HG03432 (cell line): ENCODE results near the gene ENTHD1.

Experiments
- ATAC-seq: cut with Tn5 transposase; IDR thresholded peaks from one replicate; pipeline ENCODE4 v1.9.1; 2021; ENCODE audit warnings: mild to moderate bottlenecking, moderate library complexity; ENCODE audit not compliant: unreplicated experiment

ENTHD1 gene

GRCh38 chr22:39718921-39719475 is 174.6 kb downstream of the ENTHD1 start:
- no peak for ATAC-seq

- ATAC-seq = no peak
These were observed 175.4 kb downstream of the ENTHD1 start for GRCh38 chr22:39718206-39718605.

GRCh38 chr22:39717099-39717498 is 176.5 kb downstream of the ENTHD1 start:
- no peak for ATAC-seq

- ATAC-seq = no peak
These were observed 177.0 kb downstream of the ENTHD1 start for GRCh38 chr22:39716534-39716933.

- no peak for ATAC-seq
These were observed 177.6 kb downstream of the ENTHD1 start for GRCh38 chr22:39715778-39716495.

GRCh38 chr22:39714321-39714720 is 179.2 kb downstream of the ENTHD1 start:
- ATAC-seq = no peak

- ATAC-seq = no peak
These were observed 179.7 kb downstream of the ENTHD1 start for GRCh38 chr22:39713799-39714290.

GRCh38 chr22:39712751-39713525 is 180.6 kb downstream of the ENTHD1 start:
- ATAC-seq = no peak

GRCh38 chr22:39712081-39712480 is 181.5 kb downstream of the ENTHD1 start:
- no peak for ATAC-seq

- no peak for ATAC-seq
These were observed 183.0 kb downstream of the ENTHD1 start for GRCh38 chr22:39710380-39711150.

GRCh38 chr22:39707816-39708215 is 185.7 kb downstream of the ENTHD1 start:
- no peak for ATAC-seq

GRCh38 chr22:39707351-39707750 is 186.2 kb downstream of the ENTHD1 start:
- ATAC-seq = no peak

GRCh38 chr22:39706376-39707140 is 187.0 kb downstream of the ENTHD1 start:
- no peak for ATAC-seq

- no peak for ATAC-seq
These were observed 188.2 kb downstream of the ENTHD1 start for GRCh38 chr22:39705386-39705785.

- ATAC-seq = no peak
These were observed 189.5 kb downstream of the ENTHD1 start for GRCh38 chr22:39703928-39704639.

- ATAC-seq = no peak
These were observed 190.5 kb downstream of the ENTHD1 start for GRCh38 chr22:39703091-39703490.

GRCh38 chr22:39700565-39700964 is 193.0 kb downstream of the ENTHD1 start:
- ATAC-seq = no peak

GRCh38 chr22:39699631-39700360 is 193.8 kb downstream of the ENTHD1 start:
- ATAC-seq = no peak
